Osteocyte (in vitro differentiated cells): ENCODE results near the gene SLC22A5. TPM values are rescaled to one million over a fixed set of nuclear protein-coding genes. Genes with fewer than 3 reads are reported as not detected.
"Not testable (repeated sequence)": the region's sequence is repeated elsewhere in the genome, so short reads cannot be mapped to it uniquely, and the experiment has no call there.

Source experiments
- DNase-seq: peaks from one replicate; pipeline ENCODE4 v3.0.0; 2021; ENCODE audit warnings: mixed read lengths; ENCODE audit not compliant: unreplicated experiment; ENCODE audit errors: extremely low spot score
- H3K27ac Mint-ChIP-seq: one replicate; pipeline ENCODE4 v1.8.0; 2021; ENCODE audit warnings: mild to moderate bottlenecking, mixed read lengths; ENCODE audit not compliant: unreplicated experiment
- H3K27me3 Mint-ChIP-seq: one replicate; pipeline ENCODE4 v1.8.0; 2021; ENCODE audit warnings: mixed read lengths; ENCODE audit not compliant: unreplicated experiment
- H3K36me3 Mint-ChIP-seq: one replicate; pipeline ENCODE4 v1.8.0; 2021; ENCODE audit warnings: mixed read lengths; ENCODE audit not compliant: unreplicated experiment
- H3K4me1 Mint-ChIP-seq: one replicate; pipeline ENCODE4 v1.8.0; 2021; ENCODE audit warnings: mixed read lengths; ENCODE audit not compliant: unreplicated experiment
- H3K4me3 Mint-ChIP-seq: one replicate; pipeline ENCODE4 v1.8.0; 2021; ENCODE audit warnings: mild to moderate bottlenecking, moderate library complexity, mixed read lengths; ENCODE audit not compliant: unreplicated experiment
- H3K9me3 Mint-ChIP-seq: one replicate; pipeline ENCODE4 v1.8.0; 2021; ENCODE audit warnings: mixed read lengths; ENCODE audit not compliant: unreplicated experiment
- microRNA-seq: library from miRNA; unstranded; fragments of <30 nt; microRNA quantifications from one replicate; pipeline ENCODE4 v1.1.0, GENCODE V29; 2020; ENCODE audit not compliant: unreplicated experiment
- total RNA-seq: library from RNA; stranded (reverse); gene quantifications from 2 replicates; pipeline ENCODE4 v1.2.1, GENCODE V29; 2021
- TF ChIP-seq, protein P1 (sequence below): fragments of 200-600 bp; sonication (generic); IDR thresholded peaks from 2 replicates; pipeline ENCODE4 v1.5.0; 2021; ENCODE audit warnings: antibody characterized with exemption, mild to moderate bottlenecking, moderate library complexity

The SLC22A5 gene
- total RNA-seq, 1 donor from 2014 or later: 6.7 TPM

DNA sequence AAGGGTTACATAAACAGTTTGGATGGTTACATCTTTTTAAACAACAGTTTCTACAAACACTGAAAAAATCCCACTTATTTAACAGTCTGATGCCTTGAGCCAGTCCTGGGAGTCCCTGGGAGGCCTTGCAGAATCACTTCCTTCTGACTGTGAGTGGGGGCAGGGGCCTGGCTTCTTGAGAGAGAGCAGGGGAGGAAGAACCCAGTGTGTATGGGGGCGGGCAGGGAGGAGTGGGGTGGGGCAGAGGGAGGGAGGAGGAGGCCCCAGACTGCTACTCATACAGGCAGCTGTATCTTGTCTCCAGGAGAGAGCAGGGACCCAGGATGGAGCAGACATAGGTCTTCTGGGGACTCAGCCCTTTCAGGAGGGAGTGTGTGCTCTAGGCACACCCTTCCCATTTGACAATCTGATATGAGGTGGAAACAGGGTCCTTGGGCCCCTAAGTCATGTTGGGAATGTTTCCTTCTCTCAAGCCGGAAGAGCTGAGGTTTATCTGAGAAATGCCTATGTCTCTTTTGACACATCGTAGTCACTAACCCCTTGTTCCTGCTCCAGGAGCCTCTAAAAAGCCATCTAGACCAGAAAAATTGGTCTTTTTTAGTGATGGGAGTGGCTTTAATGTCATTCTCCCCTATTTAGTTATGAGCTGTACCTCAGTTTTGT, 68.2 kb downstream of the SLC22A5 start:
- Mint-ChIP-seq H3K4me3 (peak overlapping the region; percentile 22), H3K27ac (peak overlapping the region; percentile 90), H3K9me3 (no peaks in the 10 kb centered on the region), H3K36me3 (peaks cover 3% of the 10 kb centered on the region), H3K27me3 (no peaks in the 10 kb centered on the region), H3K4me1 (peaks cover 65% of the 10 kb centered on the region)
- TF ChIP-seq, protein P1, sequence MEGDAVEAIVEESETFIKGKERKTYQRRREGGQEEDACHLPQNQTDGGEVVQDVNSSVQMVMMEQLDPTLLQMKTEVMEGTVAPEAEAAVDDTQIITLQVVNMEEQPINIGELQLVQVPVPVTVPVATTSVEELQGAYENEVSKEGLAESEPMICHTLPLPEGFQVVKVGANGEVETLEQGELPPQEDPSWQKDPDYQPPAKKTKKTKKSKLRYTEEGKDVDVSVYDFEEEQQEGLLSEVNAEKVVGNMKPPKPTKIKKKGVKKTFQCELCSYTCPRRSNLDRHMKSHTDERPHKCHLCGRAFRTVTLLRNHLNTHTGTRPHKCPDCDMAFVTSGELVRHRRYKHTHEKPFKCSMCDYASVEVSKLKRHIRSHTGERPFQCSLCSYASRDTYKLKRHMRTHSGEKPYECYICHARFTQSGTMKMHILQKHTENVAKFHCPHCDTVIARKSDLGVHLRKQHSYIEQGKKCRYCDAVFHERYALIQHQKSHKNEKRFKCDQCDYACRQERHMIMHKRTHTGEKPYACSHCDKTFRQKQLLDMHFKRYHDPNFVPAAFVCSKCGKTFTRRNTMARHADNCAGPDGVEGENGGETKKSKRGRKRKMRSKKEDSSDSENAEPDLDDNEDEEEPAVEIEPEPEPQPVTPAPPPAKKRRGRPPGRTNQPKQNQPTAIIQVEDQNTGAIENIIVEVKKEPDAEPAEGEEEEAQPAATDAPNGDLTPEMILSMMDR: no peak
- DNase-seq: peak; percentile 90

GRCh38 chr5:132438267-132438645, 68.7 kb downstream of the SLC22A5 start:
- H3K27me3 Mint-ChIP-seq, DNase-seq, H3K4me3 Mint-ChIP-seq, H3K36me3 Mint-ChIP-seq, H3K9me3 Mint-ChIP-seq: not testable (repeated sequence)
- Mint-ChIP-seq H3K4me1 (peaks cover 60% of the 10 kb centered on the region), H3K27ac (peak overlapping the region; percentile 90)

- no peaks in the 10 kb centered on the region for H3K27me3 Mint-ChIP-seq
- H3K9me3 Mint-ChIP-seq: no peaks in the 10 kb centered on the region
- DNase-seq: no peak
- H3K36me3 Mint-ChIP-seq: no peaks in the 10 kb centered on the region
- no peak overlapping the region for H3K4me3 Mint-ChIP-seq
- H3K27ac Mint-ChIP-seq: peak overlapping the region; percentile 89
- peaks cover 59% of the 10 kb centered on the region for H3K4me1 Mint-ChIP-seq
- TF ChIP-seq, protein P1: no peak
These were observed 69.4 kb downstream of the SLC22A5 start for GRCh38 chr5:132438917-132439316.

DNA sequence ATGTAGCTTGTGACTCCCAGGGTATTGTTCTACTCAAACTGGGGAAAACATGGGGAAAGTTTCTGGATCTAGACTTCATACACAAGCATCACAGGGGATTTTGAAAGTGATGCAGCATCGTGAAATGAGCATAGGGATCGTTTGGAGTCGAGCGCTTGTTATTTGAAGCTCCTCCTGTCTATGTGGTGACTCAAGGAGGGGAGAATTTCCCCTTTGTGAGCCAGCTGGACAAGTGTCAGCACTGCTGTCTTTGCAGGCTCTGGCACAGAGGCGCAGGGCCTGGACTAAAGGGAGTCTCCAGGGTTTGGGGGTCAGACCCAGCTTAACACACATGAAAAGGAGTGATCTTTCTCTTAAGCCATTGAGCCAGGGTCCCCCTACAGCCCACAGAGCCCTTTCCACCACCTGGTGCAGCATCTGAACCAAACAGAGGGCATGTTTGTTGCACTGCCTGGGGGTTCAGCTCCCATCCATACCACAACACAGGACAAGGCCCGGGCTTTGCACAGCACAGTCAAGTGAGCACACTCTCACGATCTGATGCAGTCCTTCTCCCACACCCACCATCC, 70.1 kb downstream of the SLC22A5 start:
- TF ChIP-seq, protein P1: no peak
- DNase-seq: no peak
- no peak overlapping the region for H3K4me3 Mint-ChIP-seq
- peaks cover 55% of the 10 kb centered on the region for H3K4me1 Mint-ChIP-seq
- no peaks in the 10 kb centered on the region for H3K36me3 Mint-ChIP-seq
- peak overlapping the region; percentile 89 for H3K27ac Mint-ChIP-seq
- no peaks in the 10 kb centered on the region for H3K27me3 Mint-ChIP-seq
- H3K9me3 Mint-ChIP-seq: no peaks in the 10 kb centered on the region

DNA sequence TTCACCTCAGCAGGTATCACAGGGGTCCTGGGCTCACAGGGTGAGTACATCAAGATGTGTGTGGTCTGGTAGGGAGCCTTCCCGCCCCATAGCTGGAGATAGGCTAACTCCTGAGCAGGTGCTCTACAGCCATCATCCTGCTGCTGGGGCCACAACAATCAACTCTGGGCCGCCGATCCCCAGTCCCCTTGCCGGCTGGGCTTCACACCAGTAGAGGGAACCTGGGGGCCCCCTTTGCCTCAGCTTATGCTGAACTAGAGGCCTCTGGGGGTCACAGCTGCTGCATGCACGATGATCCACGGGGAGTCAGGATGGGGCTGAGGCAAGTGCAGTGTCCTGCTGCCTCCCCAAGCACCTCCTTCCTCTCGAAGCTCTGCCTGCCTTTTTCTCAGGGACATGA, 74.6 kb downstream of the SLC22A5 start:
- Mint-ChIP-seq H3K4me1 (peaks cover 51% of the 10 kb centered on the region), H3K27ac (no peak overlapping the region)

More for the DNA sequence above, 74.6 kb downstream of the SLC22A5 start:
- Mint-ChIP-seq H3K27me3 (no peaks in the 10 kb centered on the region), H3K9me3 (no peaks in the 10 kb centered on the region), H3K36me3 (no peaks in the 10 kb centered on the region), H3K4me3 (no peak overlapping the region)
- TF ChIP-seq, protein P1: no peak
- no peak for DNase-seq

Small RNA genes lying within 50 kb of the gene (microRNA-seq; reads per million reads assigned to microRNA genes)
- gene MIR3936: not detected

Other genes starting within 250 kb of the SLC22A5 start
- 104 and 117 TPM in 2 replicates for gene P4HA2, start 141.9 kb upstream of the SLC22A5 start, total RNA-seq
- 42.7 and 47.8 TPM in 2 replicates for gene PDLIM4, start 112.0 kb upstream of the SLC22A5 start, total RNA-seq
- gene SLC22A4, start 75.3 kb upstream of the SLC22A5 start, total RNA-seq: 1.4 and 2.5 TPM in 2 replicates
- 50.2 and 58.9 TPM in 2 replicates for gene IRF1, start 121.1 kb downstream of the SLC22A5 start, total RNA-seq
- gene IL5, start 173.8 kb downstream of the SLC22A5 start, total RNA-seq: not detected in 2 replicates
- gene RAD50, start 187.3 kb downstream of the SLC22A5 start, total RNA-seq: 24.7 and 27.5 TPM in 2 replicates